OCI-LY1 (cell line): ENCODE results near the gene SLC1A2.

ENCODE experiments used
- H2AFZ ChIP-seq: fragments of 200-600 bp; sonication (generic), shearing (Covaris generic); 2 replicates; pipeline ENCODE4 v1.6.0; 2014; ENCODE audit warnings: antibody characterized with exemption, mild to moderate bottlenecking, low read length
- H3F3A ChIP-seq: fragments of 200-600 bp; sonication (generic), shearing (Covaris generic); 2 replicates; pipeline ENCODE4 v1.6.0; 2014; ENCODE audit warnings: mild to moderate bottlenecking, antibody characterized with exemption, low read length, moderate library complexity; ENCODE audit not compliant: insufficient read depth
- H3K27ac ChIP-seq: fragments of 200-600 bp; sonication (generic); 2 replicates; pipeline ENCODE4 v1.5.1; 2014; ENCODE audit warnings: low read length, mixed run types, mild to moderate bottlenecking, low read depth; ENCODE audit not compliant: poor library complexity, severe bottlenecking
- H3K27me3 ChIP-seq: fragments of 200-600 bp; sonication (generic); 2 replicates; pipeline ENCODE4 v1.6.0; 2014; ENCODE audit warnings: antibody characterized with exemption, mild to moderate bottlenecking, low read length, moderate library complexity; ENCODE audit not compliant: insufficient read depth
- H3K36me3 ChIP-seq: fragments of 200-600 bp; sonication (generic); 2 replicates; pipeline ENCODE4 v1.6.1; 2014; ENCODE audit warnings: mild to moderate bottlenecking, antibody characterized with exemption, low read length, moderate library complexity, mixed read lengths; ENCODE audit not compliant: insufficient read depth
- H3K4me1 ChIP-seq: fragments of 200-600 bp; sonication (generic); 2 replicates; pipeline ENCODE4 v1.5.1; 2014; ENCODE audit warnings: mild to moderate bottlenecking, low read length, moderate library complexity; ENCODE audit not compliant: insufficient read depth, severe bottlenecking
- H3K4me2 ChIP-seq: fragments of 200-600 bp; sonication (generic), shearing (Covaris generic); 2 replicates; pipeline ENCODE4 v1.6.1; 2014; ENCODE audit warnings: low read length
- H3K4me3 ChIP-seq: fragments of 200-600 bp; sonication (generic); 2 replicates; pipeline ENCODE4 v1.5.1; 2014; ENCODE audit warnings: low read length, low read depth, mild to moderate bottlenecking, mixed read lengths; ENCODE audit not compliant: poor library complexity, severe bottlenecking
- H3K79me2 ChIP-seq: fragments of 200-600 bp; shearing (Covaris generic); 2 replicates; pipeline ENCODE4 v1.6.1; 2016; ENCODE audit warnings: mixed run types, low read length, mixed read lengths; ENCODE audit not compliant: insufficient read depth
- H3K9ac ChIP-seq: fragments of 200-600 bp; sonication (generic), shearing (Covaris generic); 2 replicates; pipeline ENCODE4 v1.6.1; 2014; ENCODE audit warnings: mild to moderate bottlenecking, low read length, mixed read lengths
- H3K9me2 ChIP-seq: fragments of 200-600 bp; sonication (generic), shearing (Covaris generic); 2 replicates; pipeline ENCODE4 v1.6.1; 2014; ENCODE audit warnings: low read depth, mild to moderate bottlenecking, low read length, mixed read lengths
- H3K9me3 ChIP-seq: fragments of 200-600 bp; shearing (Covaris generic); 2 replicates; pipeline ENCODE4 v1.6.1; 2014; ENCODE audit warnings: low read length, mixed read lengths
- H4K20me1 ChIP-seq: fragments of 200-600 bp; sonication (generic), shearing (Covaris generic); 2 replicates; pipeline ENCODE4 v1.6.0; 2016; ENCODE audit warnings: mild to moderate bottlenecking, low read length; ENCODE audit not compliant: insufficient read depth
- CTCF ChIP-seq: fragments of 200-600 bp; sonication (generic), shearing (Covaris generic); IDR thresholded peaks from 2 replicates; pipeline ENCODE4 v1.5.1; 2017; ENCODE audit warnings: mild to moderate bottlenecking, antibody characterized with exemption, low read length, moderate library complexity, mixed read lengths
- EZH2 ChIP-seq: fragments of 200-600 bp; sonication (generic), shearing (Covaris generic); IDR thresholded peaks from 2 replicates; pipeline ENCODE4 v1.8.0; 2017; ENCODE audit warnings: borderline replicate concordance, mixed run types, mild to moderate bottlenecking, antibody characterized with exemption, low read length, moderate library complexity, mixed read lengths

Gene SLC1A2

GRCh38 chr11:35362521-35362980 lies 56.8 kb downstream of the SLC1A2 start:
- no peaks in the 10 kb centered on the region for H3K79me2 ChIP-seq
- TF ChIP-seq EZH2 (no peak), CTCF (no peak)
- H2AFZ ChIP-seq: no peak overlapping the region
- H3K9me3 ChIP-seq: no peaks in the 10 kb centered on the region
- H3K27me3 ChIP-seq: no peaks in the 10 kb centered on the region
- no peaks in the 10 kb centered on the region for H3K4me1 ChIP-seq
- no peak overlapping the region for H3K27ac ChIP-seq
- H4K20me1 ChIP-seq: no peaks in the 10 kb centered on the region
- H3K4me3 ChIP-seq: no peak overlapping the region
- H3K9me2 ChIP-seq: no peaks in the 10 kb centered on the region
- H3K4me2 ChIP-seq: no peak overlapping the region
- no peak overlapping the region for H3K9ac ChIP-seq
- no peaks in the 10 kb centered on the region for H3K36me3 ChIP-seq
- H3F3A ChIP-seq: no peaks in the 10 kb centered on the region

- no peak overlapping the region for H2AFZ ChIP-seq
- no peaks in the 10 kb centered on the region for H3K79me2 ChIP-seq
- no peaks in the 10 kb centered on the region for H3K36me3 ChIP-seq
- TF ChIP-seq CTCF (no peak), EZH2 (no peak)
- H3F3A ChIP-seq: no peaks in the 10 kb centered on the region
- H3K9me2 ChIP-seq: no peaks in the 10 kb centered on the region
- H3K27ac ChIP-seq: no peak overlapping the region
- H4K20me1 ChIP-seq: no peaks in the 10 kb centered on the region
- no peak overlapping the region for H3K4me3 ChIP-seq
- H3K4me2 ChIP-seq: no peak overlapping the region
- no peak overlapping the region for H3K9ac ChIP-seq
- H3K9me3 ChIP-seq: no peaks in the 10 kb centered on the region
- no peaks in the 10 kb centered on the region for H3K27me3 ChIP-seq
- H3K4me1 ChIP-seq: no peaks in the 10 kb centered on the region
Observed at GRCh38 chr11:35360055-35360530, 59.3 kb downstream of the SLC1A2 start.

GRCh38 chr11:35359321-35360054 lies 59.9 kb downstream of the SLC1A2 start:
- Histone ChIP-seq H3K27me3 (no peaks in the 10 kb centered on the region), H2AFZ (no peak overlapping the region), H3K9ac (no peak overlapping the region), H3K36me3 (no peaks in the 10 kb centered on the region), H3K9me2 (no peaks in the 10 kb centered on the region), H3K27ac (no peak overlapping the region), H3K4me2 (no peak overlapping the region), H3K79me2 (no peaks in the 10 kb centered on the region), H4K20me1 (no peaks in the 10 kb centered on the region), H3K4me3 (no peak overlapping the region), H3K4me1 (no peaks in the 10 kb centered on the region), H3F3A (no peaks in the 10 kb centered on the region), H3K9me3 (no peaks in the 10 kb centered on the region)
- no peak for TF ChIP-seq EZH2
- TF ChIP-seq CTCF: no peak
